Spleen (tissue), 11 donors: ENCODE measurements around the gene HNRNPA2B1. TPM values are rescaled to one million over a fixed set of nuclear protein-coding genes. Genes with fewer than 3 reads are reported as not detected.
A peak's percentile ranks its signal among the peaks of the same experiment; 100 is the strongest.
"Not testable (repeated sequence)": the region's sequence is repeated elsewhere in the genome, so short reads cannot be mapped to it uniquely, and the experiment has no call there.

Source experiments
- DNase-seq: peaks from one replicate; pipeline ENCODE4 v3.0.0-alpha.2; 2020
- H3K27ac ChIP-seq, 8 donors: fragments of 200-600 bp; sonication (generic) in 7 of 8; 1 replicate in 4 of 8; 2 replicates in 4 of 8; pipeline versions ENCODE4 v1.5.0 to v1.8.0; 2016 to 2021; ENCODE audit warnings: inconsistent platforms in 4 of 8, mild to moderate bottlenecking in 4 of 8, moderate library complexity in 1 of 8
- H3K27me3 ChIP-seq, 7 donors: fragments of 200-600 bp; sonication (generic) in 6 of 7; replicated peaks in 1 of 7; 1 replicate in 4 of 7; 2 replicates in 3 of 7; pipeline versions ENCODE4 v1.5.0 to v1.8.0; 2016 to 2021; ENCODE audit warnings: inconsistent platforms in 3 of 7, mild to moderate bottlenecking in 1 of 7
- H3K36me3 ChIP-seq, 6 donors: fragments of 200-600 bp; sonication (generic) in 5 of 6; 1 replicate in 4 of 6; 2 replicates in 2 of 6; pipeline versions ENCODE4 v1.5.0 to v1.8.0; 2016 to 2021; ENCODE audit warnings: inconsistent platforms in 2 of 6
- H3K4me1 ChIP-seq, 6 donors: fragments of 200-600 bp; sonication (generic) in 5 of 6; 1 replicate in 3 of 6; 2 replicates in 3 of 6; pipeline versions ENCODE4 v1.5.0 to v1.8.0; 2016 to 2021; ENCODE audit warnings: inconsistent platforms in 3 of 6
- H3K4me3 ChIP-seq, 8 donors: fragments of 200-600 bp; sonication (generic) in 7 of 8; 1 replicate in 4 of 8; 2 replicates in 4 of 8; pipeline versions ENCODE4 v1.5.0 to v1.8.0; 2016 to 2021; ENCODE audit warnings: inconsistent platforms in 4 of 8, mild to moderate bottlenecking in 4 of 8, moderate library complexity in 2 of 8
- H3K9me3 ChIP-seq, 8 donors: fragments of 200-600 bp; sonication (generic) in 7 of 8; 1 replicate in 4 of 8; 2 replicates in 4 of 8; pipeline versions ENCODE4 v1.5.0 to v1.8.0; 2016 to 2021; ENCODE audit warnings: inconsistent platforms in 4 of 8
- POLR2A ChIP-seq, 3 donors: fragments of 450-650 bp; IDR thresholded peaks; one replicate each; pipeline ENCODE4 v1.5.1; 2017; ENCODE audit warnings: antibody characterized with exemption in 3 of 3, mild to moderate bottlenecking in 1 of 3
- POLR2AphosphoS5 ChIP-seq, 3 donors: sonication (generic); formaldehyde crosslinking; IDR thresholded peaks; one replicate each; pipeline ENCODE4 v1.5.1; 2017; ENCODE audit warnings: antibody characterized with exemption in 3 of 3
- WGBS, 5 donors: extraction: QIAGEN DNeasy Blood & Tissue Kit in 3 of 5; methylation state at CpG; one replicate each; pipeline versions ENCODE4 v1.1.5 to v1.1.7; 2013 to 2018; 5-methylcytosine and 5-hydroxymethylcytosine counted together
- intact Hi-C: fragments of 100-400 bp; cut with DNase I; formaldehyde crosslinking; loops from one replicate; pipeline ENCODE4 v1.15.0; 2023; ENCODE audit warnings: low total_unique reads
- polyA plus RNA-seq, 3 donors: library from polyadenylated mRNA; stranded (reverse); fragments of 200-250 nt; gene quantifications; one replicate each; pipeline ENCODE4 v1.2.1, GENCODE V29; 2013
- total RNA-seq, 7 donors: library from RNA; depleted of rRNA in 3 of 7; stranded (reverse); fragments of >200 nt in 3 of 7; fragmentation: NEBNext Ultra II Directional in 4 of 7; extraction: Animal tissue kit (Norgen Biotek cat#: 25700) in 4 of 7; gene quantifications; one replicate each; pipeline versions ENCODE4 v1.1.0 to v1.2.1, GENCODE V29; 2016 to 2021
- TF ChIP-seq, protein P1 (sequence below), 11 experiments: fragments of 200-600 bp in 7 of 11; fragments of 450-650 bp in 4 of 11; sonication (generic) in 4 of 11; IDR thresholded peaks in 8 of 11; conservative IDR thresholded peaks in 3 of 11; 1 replicate in 7 of 11; 2 replicates in 4 of 11; pipeline versions ENCODE4 v1.4.0 to v1.8.0; 2016 to 2021; ENCODE audit warnings: antibody characterized with exemption in 11 of 11, inconsistent platforms in 4 of 11, mild to moderate bottlenecking in 1 of 11
- donor health status: healthy with polysubstance abuse.
- donor health status: DM: no; HTN: no; CAD: no; lungs with moderate emphysema.
- donor health status: DM: no; HTN: no; CAD: no.
- donor health status: Bipolar disorder and iron deficiency.
- donor health status: healthy.
- donor health status: DM: no; HTN: no; CAD: no.
- donor health status: DM: yes; HTN: yes; CAD: no.

HNRNPA2B1 gene
- total and polyA plus RNA-seq, 10 donors = 267 to 690 (median 458) TPM

DNA sequence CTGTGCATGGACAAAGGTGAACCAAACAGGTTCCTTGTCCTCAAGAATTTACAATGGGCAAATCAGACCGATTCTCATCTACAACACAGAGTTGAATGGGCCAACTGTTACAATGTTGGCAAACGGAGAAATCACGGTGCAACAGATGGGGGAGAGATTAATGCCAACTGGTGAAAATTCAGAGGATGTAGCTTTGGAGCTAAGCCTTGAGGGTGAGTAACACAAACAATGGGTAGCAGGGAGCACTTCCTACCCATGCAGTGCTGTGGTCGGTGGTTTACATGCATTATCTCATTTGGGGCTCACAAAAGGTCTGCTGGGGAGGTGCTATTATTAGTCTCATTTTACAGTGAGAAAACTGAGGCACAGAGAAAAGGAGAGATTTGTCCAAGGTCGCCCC, 49.5 kb downstream of the HNRNPA2B1 start:
- intact Hi-C loops = no loop called here
- H3K9me3 ChIP-seq = no peaks in the 10 kb centered on the region
- no peaks in the 10 kb centered on the region for H3K36me3 ChIP-seq
- peak overlapping the region in 3 of 8 donors; percentile 58 to 96 (median 73) for H3K4me3 ChIP-seq
- 72 to 89% (median 80%) methylated on average over 5 of the region's 5 CpGs for WGBS, 5 donors
- H3K4me1 ChIP-seq = peaks cover 8 to 49% (median 43%) of the 10 kb centered on the region in 6 donors
- no peak for DNase-seq
- H3K27ac ChIP-seq = peak overlapping the region in 3 of 8 donors; percentile 74 to 89 (median 82)
- TF ChIP-seq POLR2A (IDR thresholded peaks at IDR 0.05) = no peak
- TF ChIP-seq, protein P1, sequence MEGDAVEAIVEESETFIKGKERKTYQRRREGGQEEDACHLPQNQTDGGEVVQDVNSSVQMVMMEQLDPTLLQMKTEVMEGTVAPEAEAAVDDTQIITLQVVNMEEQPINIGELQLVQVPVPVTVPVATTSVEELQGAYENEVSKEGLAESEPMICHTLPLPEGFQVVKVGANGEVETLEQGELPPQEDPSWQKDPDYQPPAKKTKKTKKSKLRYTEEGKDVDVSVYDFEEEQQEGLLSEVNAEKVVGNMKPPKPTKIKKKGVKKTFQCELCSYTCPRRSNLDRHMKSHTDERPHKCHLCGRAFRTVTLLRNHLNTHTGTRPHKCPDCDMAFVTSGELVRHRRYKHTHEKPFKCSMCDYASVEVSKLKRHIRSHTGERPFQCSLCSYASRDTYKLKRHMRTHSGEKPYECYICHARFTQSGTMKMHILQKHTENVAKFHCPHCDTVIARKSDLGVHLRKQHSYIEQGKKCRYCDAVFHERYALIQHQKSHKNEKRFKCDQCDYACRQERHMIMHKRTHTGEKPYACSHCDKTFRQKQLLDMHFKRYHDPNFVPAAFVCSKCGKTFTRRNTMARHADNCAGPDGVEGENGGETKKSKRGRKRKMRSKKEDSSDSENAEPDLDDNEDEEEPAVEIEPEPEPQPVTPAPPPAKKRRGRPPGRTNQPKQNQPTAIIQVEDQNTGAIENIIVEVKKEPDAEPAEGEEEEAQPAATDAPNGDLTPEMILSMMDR (IDR thresholded peaks at IDR 0.05 in 8 of 11, conservative IDR thresholded peaks at IDR 0.05 in 3 of 11) = no peak
- no peak for TF ChIP-seq POLR2AphosphoS5 (IDR thresholded peaks at IDR 0.05)
- peaks cover 0 to 10% (median 0%) of the 10 kb centered on the region in 7 donors for H3K27me3 ChIP-seq

DNA sequence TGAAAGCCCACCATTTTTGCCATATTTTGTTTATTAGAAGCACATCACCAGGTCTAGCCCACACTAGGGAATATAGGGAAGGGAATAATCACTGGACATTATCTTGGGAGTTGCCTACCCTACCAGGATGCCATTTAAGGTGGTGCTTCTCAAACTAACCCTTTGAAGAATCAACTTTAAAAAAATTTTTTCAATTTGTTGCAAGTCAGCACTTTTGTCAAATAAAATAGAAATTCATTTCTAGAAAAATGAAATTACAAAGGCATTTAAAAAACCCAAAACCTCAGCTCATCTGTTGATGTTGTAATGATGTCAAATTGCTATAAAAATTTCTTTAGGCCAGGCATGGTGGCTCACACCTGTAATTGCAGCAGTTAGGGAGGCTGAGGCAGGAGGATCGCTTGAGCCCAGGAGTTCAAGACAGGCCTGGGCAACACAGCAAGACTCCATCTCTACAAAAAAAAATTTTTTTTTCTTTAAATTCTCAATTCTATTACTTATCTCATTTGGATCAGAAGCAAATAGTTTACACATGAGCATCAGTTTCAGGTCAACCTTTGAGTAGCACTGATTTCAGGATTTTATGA, 51.1 kb downstream of the HNRNPA2B1 start:
- 90 to 100% (median 97%) methylated on average over 1 of the region's 1 CpG for WGBS, 5 donors
- no peak for DNase-seq
- peaks cover 0 to 16% (median 0%) of the 10 kb centered on the region in 7 donors for H3K27me3 ChIP-seq
- no peaks in the 10 kb centered on the region for H3K36me3 ChIP-seq
- H3K9me3 ChIP-seq = no peaks in the 10 kb centered on the region
- H3K27ac ChIP-seq = no peak overlapping the region
- intact Hi-C loops = no loop called here
- peaks cover 0 to 37% (median 27%) of the 10 kb centered on the region in 6 donors for H3K4me1 ChIP-seq
- no peak for TF ChIP-seq POLR2A (IDR thresholded peaks at IDR 0.05)
- no peak for TF ChIP-seq POLR2AphosphoS5 (IDR thresholded peaks at IDR 0.05)
- TF ChIP-seq, protein P1 (IDR thresholded peaks at IDR 0.05 in 8 of 11, conservative IDR thresholded peaks at IDR 0.05 in 3 of 11) = no peak
- H3K4me3 ChIP-seq = no peak overlapping the region

DNA sequence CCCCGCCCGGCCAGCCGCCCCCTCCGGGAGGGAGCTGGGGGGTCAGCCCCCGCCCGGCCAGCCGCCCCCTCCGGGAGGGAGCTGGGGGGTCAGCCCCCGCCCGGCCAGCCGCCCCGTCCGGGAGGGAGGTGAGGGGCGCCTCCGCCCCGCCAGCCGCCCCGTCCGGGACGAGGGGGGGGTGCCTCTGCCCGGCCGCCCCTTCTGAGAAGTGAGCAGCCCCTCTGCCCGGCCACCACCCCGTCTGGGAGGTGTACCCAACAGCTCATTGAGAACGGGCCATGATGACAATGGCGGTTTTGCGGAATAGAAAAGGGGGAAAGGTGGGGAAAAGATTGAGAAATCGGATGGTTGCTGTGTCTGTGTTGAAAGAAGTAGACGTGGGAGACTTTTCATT, 52.2 kb downstream of the HNRNPA2B1 start:
- H3K4me3 ChIP-seq, H3K36me3 ChIP-seq, H3K9me3 ChIP-seq, intact Hi-C loops, H3K27ac ChIP-seq, DNase-seq: not testable (repeated sequence)
- peaks cover 0 to 26% (median 16%) of the 10 kb centered on the region in 6 donors for H3K4me1 ChIP-seq
- WGBS, 5 donors = 79 to 92% (median 84%) methylated on average over 11 to 29 of the region's 29 CpGs
- peaks cover 0 to 25% (median 0%) of the 10 kb centered on the region in 7 donors for H3K27me3 ChIP-seq

DNA sequence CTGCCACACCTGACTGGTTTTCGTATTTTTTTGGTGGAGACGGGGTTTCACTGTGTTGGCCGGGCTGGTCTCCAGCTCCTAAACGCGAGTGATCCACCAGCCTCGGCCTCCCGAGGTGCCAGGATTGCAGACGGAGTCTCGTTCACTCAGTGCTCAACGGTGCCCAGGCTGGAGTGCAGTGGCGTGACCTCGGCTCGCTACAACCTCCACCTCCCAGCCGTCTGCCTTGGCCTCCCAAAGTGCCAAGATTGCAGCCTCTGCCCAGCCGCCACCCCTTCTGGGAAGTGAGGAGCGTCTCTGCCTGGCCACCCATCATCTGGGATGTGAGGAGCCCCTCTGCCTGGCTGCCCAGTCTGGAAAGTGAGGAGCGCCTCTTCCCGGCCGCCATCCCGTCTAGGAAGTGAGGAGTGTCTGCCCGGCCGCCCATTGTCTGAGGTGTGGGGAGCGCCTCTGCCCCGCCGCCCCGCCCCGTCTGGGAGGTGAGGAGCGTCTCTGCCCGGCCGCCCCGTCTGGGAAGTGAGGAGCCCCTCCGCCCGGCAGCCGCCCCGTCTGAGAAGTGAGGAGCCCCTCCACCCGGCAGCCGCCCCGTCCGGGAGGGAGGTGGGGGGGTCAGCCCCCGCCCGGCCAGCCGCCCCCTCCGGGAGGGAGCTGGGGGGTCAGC, 52.8 kb downstream of the HNRNPA2B1 start:
- H3K27ac ChIP-seq, DNase-seq, intact Hi-C loops, H3K36me3 ChIP-seq, H3K4me3 ChIP-seq, H3K9me3 ChIP-seq: not testable (repeated sequence)
- 94 to 96% (median 94%) methylated on average over 17 to 43 of the region's 43 CpGs for WGBS, 5 donors
- Histone ChIP-seq H3K4me1 (peaks cover 0 to 21% (median 12%) of the 10 kb centered on the region in 6 donors), H3K27me3 (peaks cover 0 to 20% (median 0%) of the 10 kb centered on the region in 7 donors)

DNA sequence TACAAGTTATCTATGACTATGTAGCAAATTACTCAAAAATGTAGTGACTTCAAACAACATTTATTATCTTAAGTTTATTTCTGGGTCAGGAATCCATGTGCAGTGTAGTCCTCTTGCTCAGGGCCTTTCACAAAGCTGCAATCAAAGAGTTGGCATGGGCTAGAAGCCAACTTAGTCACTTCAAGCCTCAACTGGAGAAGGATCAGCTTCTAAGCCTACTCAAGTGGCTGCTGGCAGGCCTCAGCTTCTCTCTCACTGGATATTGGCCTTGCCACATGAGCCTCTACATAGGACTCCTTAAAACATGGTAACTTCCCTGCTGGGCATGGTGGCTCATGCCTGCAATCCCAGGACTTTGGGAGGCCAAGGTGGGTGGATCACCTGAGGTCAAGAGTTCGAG, 53.5 kb downstream of the HNRNPA2B1 start:
- Histone ChIP-seq H3K4me3 (no peak overlapping the region), H3K36me3 (no peaks in the 10 kb centered on the region), H3K9me3 (no peaks in the 10 kb centered on the region), H3K27ac (no peak overlapping the region), H3K4me1 (peaks cover 0 to 19% (median 9%) of the 10 kb centered on the region in 6 donors), H3K27me3 (peaks cover 0 to 15% (median 0%) of the 10 kb centered on the region in 7 donors)
- no peak for DNase-seq
- WGBS, 5 donors = 82 to 100% (median 92%) methylated on average over 1 of the region's 1 CpG
- TF ChIP-seq POLR2AphosphoS5 (IDR thresholded peaks at IDR 0.05) = no peak
- TF ChIP-seq, protein P1 (IDR thresholded peaks at IDR 0.05 in 8 of 11, conservative IDR thresholded peaks at IDR 0.05 in 3 of 11) = no peak
- no peak for TF ChIP-seq POLR2A (IDR thresholded peaks at IDR 0.05)
- intact Hi-C loops = no loop called here
